H9 (cell line): ENCODE results near the gene SNRNP70. TPM values are rescaled to one million over a fixed set of nuclear protein-coding genes. Genes with fewer than 3 reads are reported as not detected.

Source experiments
- DNase-seq: peaks from one replicate; pipeline ENCODE4 v3.0.0-alpha.2; 2017
- H2AFZ ChIP-seq: one replicate; pipeline ENCODE4 v1.6.1; 2013; ENCODE audit warnings: mild to moderate bottlenecking, low read length, control low read depth, moderate library complexity
- H2AK5ac ChIP-seq: 2 replicates; pipeline ENCODE4 v1.6.1; 2013; ENCODE audit warnings: low read length, control low read depth, mixed read lengths; ENCODE audit not compliant: insufficient read length
- H2BK120ac ChIP-seq: one replicate; pipeline ENCODE4 v1.6.1; 2013; ENCODE audit warnings: low read depth, mild to moderate bottlenecking, low read length, control low read depth, inconsistent platforms; ENCODE audit not compliant: poor library complexity, severe bottlenecking
- H2BK12ac ChIP-seq: 2 replicates; pipeline ENCODE4 v1.6.1; 2013; ENCODE audit warnings: low read length, control low read depth, mixed read lengths, low read depth; ENCODE audit not compliant: insufficient read length
- H2BK15ac ChIP-seq: 2 replicates; pipeline ENCODE4 v1.6.1; 2013; ENCODE audit warnings: low read depth, low read length, control low read depth
- H2BK20ac ChIP-seq: one replicate; pipeline ENCODE4 v1.6.1; 2013; ENCODE audit warnings: low read depth, mild to moderate bottlenecking, low read length, control low read depth, inconsistent platforms; ENCODE audit not compliant: poor library complexity, severe bottlenecking
- H2BK5ac ChIP-seq: 2 replicates; pipeline ENCODE4 v1.6.1; 2013; ENCODE audit warnings: low read length, control low read depth, mixed read lengths; ENCODE audit not compliant: insufficient read length
- H3K14ac ChIP-seq: 2 replicates; pipeline ENCODE4 v1.6.1; 2013; ENCODE audit warnings: low read length, control low read depth; ENCODE audit not compliant: insufficient read depth
- H3K18ac ChIP-seq: 2 replicates; pipeline ENCODE4 v1.6.1; 2013; ENCODE audit warnings: low read depth, mild to moderate bottlenecking, mixed read lengths, low read length, control low read depth; ENCODE audit not compliant: insufficient read length
- H3K23ac ChIP-seq: 2 replicates; pipeline ENCODE4 v1.6.1; 2013; ENCODE audit warnings: low read length, control low read depth, mixed read lengths, low read depth; ENCODE audit not compliant: insufficient read length
- H3K23me2 ChIP-seq: 2 replicates; pipeline ENCODE4 v1.6.1; 2013; ENCODE audit warnings: low read depth, mild to moderate bottlenecking, mixed read lengths, low read length, control low read depth; ENCODE audit not compliant: insufficient read length, poor library complexity, severe bottlenecking
- H3K27ac ChIP-seq: 2 replicates; pipeline ENCODE4 v1.5.1; 2013; ENCODE audit warnings: low read length, control low read depth, mixed read lengths, low read depth; ENCODE audit not compliant: insufficient read length
- H3K27me3 ChIP-seq: 2 replicates; pipeline ENCODE4 v1.6.1; 2013; ENCODE audit warnings: low read length, control low read depth, inconsistent platforms; ENCODE audit not compliant: insufficient read depth
- H3K4ac ChIP-seq: 2 replicates; pipeline ENCODE4 v1.6.1; 2013; ENCODE audit warnings: low read depth, mild to moderate bottlenecking, control low read depth, inconsistent platforms, low read length, moderate library complexity
- H3K4me1 ChIP-seq: 2 replicates; pipeline ENCODE4 v1.6.1; 2013; ENCODE audit warnings: low read length, control low read depth, inconsistent platforms; ENCODE audit not compliant: insufficient read depth
- H3K4me2 ChIP-seq: 2 replicates; pipeline ENCODE4 v1.6.1; 2013; ENCODE audit warnings: low read length, control low read depth, mixed read lengths; ENCODE audit not compliant: insufficient read length, insufficient read depth
- H3K56ac ChIP-seq: 2 replicates; pipeline ENCODE4 v1.6.1; 2013; ENCODE audit warnings: low read depth, mild to moderate bottlenecking, mixed read lengths, low read length, control low read depth; ENCODE audit not compliant: insufficient read length
- H3K79me1 ChIP-seq: 2 replicates; pipeline ENCODE4 v1.6.1; 2013; ENCODE audit warnings: low read depth, mild to moderate bottlenecking, moderate library complexity, low read length, control low read depth, inconsistent platforms; ENCODE audit not compliant: insufficient read depth, poor library complexity, severe bottlenecking
- H3K79me2 ChIP-seq: 2 replicates; pipeline ENCODE4 v1.6.1; 2013; ENCODE audit warnings: low read length, control low read depth, inconsistent platforms; ENCODE audit not compliant: insufficient read depth
- H3K9ac ChIP-seq: 2 replicates; pipeline ENCODE4 v1.6.1; 2013; ENCODE audit warnings: low read length, control low read depth, mixed read lengths; ENCODE audit not compliant: insufficient read length; ENCODE audit errors: extremely low read depth
- H3K9me3 ChIP-seq: one replicate; pipeline ENCODE4 v1.6.1; 2013; ENCODE audit warnings: low read depth, low read length, inconsistent platforms; ENCODE audit not compliant: control insufficient read depth
- H3T11ph ChIP-seq: one replicate; pipeline ENCODE4 v1.6.1; 2013; ENCODE audit warnings: mild to moderate bottlenecking, low read length, control low read depth, inconsistent platforms
- H4K20me1 ChIP-seq: one replicate; pipeline ENCODE4 v1.6.1; 2013; ENCODE audit not compliant: control insufficient read depth, insufficient read length, insufficient read depth
- H4K5ac ChIP-seq: 2 replicates; pipeline ENCODE4 v1.6.1; 2013; ENCODE audit warnings: low read depth, mild to moderate bottlenecking, mixed read lengths, low read length, control low read depth; ENCODE audit not compliant: insufficient read length
- H4K8ac ChIP-seq: replicated peaks from 2 replicates; pipeline ENCODE4 v1.6.1; 2013; ENCODE audit warnings: low read length, control low read depth, mixed read lengths, low read depth; ENCODE audit not compliant: insufficient read length
- H4K91ac ChIP-seq: 2 replicates; pipeline ENCODE4 v1.6.1; 2013; ENCODE audit warnings: low read depth, mild to moderate bottlenecking, moderate library complexity, mixed read lengths, low read length, control low read depth; ENCODE audit not compliant: insufficient read length
- H3K27ac Mint-ChIP-seq, 3 experiments: 2 replicates in 2 of 3; 3 replicates in 1 of 3; pipeline ENCODE4 v1.8.0; 2020 to 2021; ENCODE audit warnings: mixed read lengths in 3 of 3, mild to moderate bottlenecking in 1 of 3, moderate library complexity in 1 of 3
- H3K27me3 Mint-ChIP-seq: 2 replicates; pipeline ENCODE4 v1.8.0; 2021; ENCODE audit warnings: low read depth, mild to moderate bottlenecking, moderate library complexity, mixed read lengths
- H3K36me3 Mint-ChIP-seq, 3 experiments: 2 replicates in 2 of 3; 3 replicates in 1 of 3; pipeline ENCODE4 v1.8.0; 2020 to 2021; ENCODE audit warnings: low read depth in 3 of 3, mixed read lengths in 3 of 3; ENCODE audit not compliant: insufficient read depth in 1 of 3
- H3K4me1 Mint-ChIP-seq, 2 experiments: 2 replicates each; pipeline ENCODE4 v1.8.0; 2020; ENCODE audit warnings: mixed read lengths in 2 of 2
- H3K4me3 Mint-ChIP-seq, 2 experiments: 2 replicates in 1 of 2; 3 replicates in 1 of 2; pipeline ENCODE4 v1.8.0; 2020 to 2021; ENCODE audit warnings: mild to moderate bottlenecking in 2 of 2, mixed read lengths in 2 of 2, moderate library complexity in 1 of 2
- H3K9me3 Mint-ChIP-seq, 2 experiments: 2 replicates in 1 of 2; 3 replicates in 1 of 2; pipeline ENCODE4 v1.8.0; 2020; ENCODE audit warnings: mild to moderate bottlenecking in 2 of 2, mixed read lengths in 2 of 2, moderate library complexity in 1 of 2
- CTCF ChIP-seq: fragments of 200-600 bp; sonication (generic); conservative IDR thresholded peaks from 3 replicates; pipeline ENCODE4 v1.8.0; 2021; ENCODE audit warnings: antibody characterized with exemption, mild to moderate bottlenecking
- WGBS: extraction: QIAGEN DNeasy Blood & Tissue Kit; methylation state at CpG from one replicate; pipeline ENCODE4 v1.1.7; 2013; ENCODE audit warnings: missing lambda C conversion rate, low lambda C conversion rate, mixed read lengths; ENCODE audit not compliant: insufficient read length; ENCODE audit errors: extremely low coverage; 5-methylcytosine and 5-hydroxymethylcytosine counted together
- total RNA-seq: library from RNA; stranded (reverse); gene quantifications from 2 replicates; pipeline ENCODE4 v1.2.1, GENCODE V29; 2021

Gene SNRNP70
- total RNA-seq, 1 experiment from 2014 or later: 295 TPM

GRCh38 chr19:49130325-49130724 lies 45.1 kb downstream of the SNRNP70 start:
- Histone ChIP-seq H3K9ac (no peak overlapping the region), H3T11ph (no peak overlapping the region), H2BK20ac (no peak overlapping the region), H2AK5ac (no peak overlapping the region), H3K79me2 (no peaks in the 10 kb centered on the region), H3K79me1 (no peaks in the 10 kb centered on the region), H3K9me3 (no peaks in the 10 kb centered on the region), H4K91ac (no peak overlapping the region), H3K14ac (no peak overlapping the region), H4K8ac (no peak overlapping the region), H4K20me1 (no peaks in the 10 kb centered on the region), H3K56ac (no peak overlapping the region), H2BK5ac (no peak overlapping the region), H3K4me2 (no peak overlapping the region), H3K27ac (no peak overlapping the region), H3K27me3 (no peaks in the 10 kb centered on the region), H2BK12ac (no peak overlapping the region), H2AFZ (no peak overlapping the region), H3K18ac (no peak overlapping the region), H3K4me1 (peaks cover 4% of the 10 kb centered on the region; the same call in 1 of the 2 replicates), H2BK15ac (no peak overlapping the region), H4K5ac (no peak overlapping the region), H2BK120ac (no peak overlapping the region), H3K4ac (no peak overlapping the region), H3K23ac (no peak overlapping the region), H3K23me2 (peaks cover 7% of the 10 kb centered on the region)
- DNase-seq: no peak
- WGBS: no CpG with 5 or more reads among the region's 24 CpGs
- Mint-ChIP-seq H3K4me1 (peaks cover 21 to 40% of the 10 kb centered on the region in 2 experiments), H3K9me3 (no peaks in the 10 kb centered on the region), H3K27ac (no peak overlapping the region), H3K36me3 (peaks cover 23 to 33% (median 29%) of the 10 kb centered on the region in 3 experiments), H3K4me3 (no peak overlapping the region), H3K27me3 (peaks cover 3% of the 10 kb centered on the region)
- TF ChIP-seq CTCF: no peak
